OCI-LY7 (cell line): Measurements from ENCODE around the gene GATAD2B.

Experiments used
- CTCF ChIP-seq: fragments of 200-600 bp; sonication (generic); conservative IDR thresholded peaks from 2 replicates; pipeline ENCODE4 v1.5.1; 2014; ENCODE audit warnings: mild to moderate bottlenecking, antibody characterized with exemption, low read length, moderate library complexity, mixed read lengths
- EZH2phosphoT487 ChIP-seq: fragments of 200-600 bp; sonication (generic); IDR thresholded peaks from 2 replicates; pipeline ENCODE4 v1.6.1; 2018; ENCODE audit warnings: low read depth, borderline replicate concordance, mild to moderate bottlenecking, mixed run types, antibody characterized with exemption, low read length, moderate library complexity, mixed read lengths

- TF ChIP-seq CTCF: no peak
- TF ChIP-seq EZH2phosphoT487: no peak
These were observed 1.0 kb downstream of the GATAD2B start for GRCh38 chr1:153921803-153922075.
